Sciatic nerve (tissue), 2 donors: ENCODE data around the gene ALK. TPM values are rescaled to one million over a fixed set of nuclear protein-coding genes. Genes with fewer than 3 reads are reported as not detected.

ENCODE experiments used
- ATAC-seq: fragments of 200-7000 bp; cut with Tn5 transposase; one replicate; pipeline ENCODE4 v1.9.1; 2020; ENCODE audit warnings: mild to moderate bottlenecking, moderate library complexity
- DNase-seq: peaks from one replicate; pipeline ENCODE4 v3.0.0-alpha.2; 2020; ENCODE audit warnings: low spot score
- intact Hi-C: fragments of 100-400 bp; cut with DNase I; formaldehyde crosslinking; loops from one replicate; pipeline ENCODE4 v1.14.2; 2022
- total RNA-seq: library from RNA; stranded (reverse); fragmentation: NEBNext Ultra II Directional; extraction: Animal tissue kit (Norgen Biotek cat#: 25700); gene quantifications from one replicate; pipeline ENCODE4 v1.2.1, GENCODE V29; 2021
- donor health status: DM: no; HTN: no; CAD: no.
- donor health status: DM: no; HTN: no; CAD: no.

The ALK gene
- total RNA-seq, 1 donor from 2014 or later, result 0.18 TPM

DNA sequence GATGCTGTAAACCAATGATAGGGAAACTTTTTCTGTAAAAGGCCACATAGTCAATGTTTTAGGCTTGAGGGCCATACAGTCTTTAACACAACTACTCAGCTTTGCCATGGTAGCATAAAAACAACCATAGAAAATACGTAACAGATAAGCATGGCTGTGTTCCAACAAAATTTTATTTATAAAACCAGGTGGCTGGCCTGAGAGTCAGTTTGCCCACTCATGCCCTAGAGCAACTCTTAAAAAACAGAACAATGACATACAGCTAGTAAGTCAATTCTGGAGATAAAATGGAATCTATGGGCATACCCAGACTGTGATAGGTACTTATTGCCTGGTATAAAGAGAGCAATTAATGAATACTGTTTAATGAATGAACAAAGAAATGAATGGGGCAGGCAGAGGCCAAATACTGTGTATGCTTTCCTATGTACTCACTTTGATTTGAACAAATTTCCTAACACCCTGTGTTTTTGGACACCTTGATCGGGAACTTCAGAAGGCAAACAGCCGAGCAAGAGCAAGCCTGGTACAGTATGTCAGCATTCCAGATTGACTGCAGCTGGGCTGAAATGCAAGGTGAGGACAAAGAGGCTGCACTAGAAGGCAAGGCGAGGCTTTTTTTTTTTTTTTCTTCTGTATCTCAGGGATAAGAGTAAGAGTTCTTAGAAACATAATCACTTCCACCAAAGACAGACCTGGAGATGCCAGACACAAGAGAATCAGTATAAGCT lies 490.8 kb downstream of the ALK start:
- ATAC-seq (no peak), DNase-seq (no peak)
- intact Hi-C loops, result no loop called here

GRCh38 chr2:29426354-29426753 lies 495.0 kb downstream of the ALK start:
- DNase-seq (no peak), ATAC-seq (no peak)
- intact Hi-C loops, result no loop called here

- DNase-seq, result no peak
- no peak for ATAC-seq
- intact Hi-C loops, result no loop called here
Observed at GRCh38 chr2:29425866-29426265, 495.5 kb downstream of the ALK start.

- ATAC-seq (no peak), DNase-seq (no peak)
- intact Hi-C loops, result no loop called here
Observed at GRCh38 chr2:29423061-29423666, 498.2 kb downstream of the ALK start.

DNA sequence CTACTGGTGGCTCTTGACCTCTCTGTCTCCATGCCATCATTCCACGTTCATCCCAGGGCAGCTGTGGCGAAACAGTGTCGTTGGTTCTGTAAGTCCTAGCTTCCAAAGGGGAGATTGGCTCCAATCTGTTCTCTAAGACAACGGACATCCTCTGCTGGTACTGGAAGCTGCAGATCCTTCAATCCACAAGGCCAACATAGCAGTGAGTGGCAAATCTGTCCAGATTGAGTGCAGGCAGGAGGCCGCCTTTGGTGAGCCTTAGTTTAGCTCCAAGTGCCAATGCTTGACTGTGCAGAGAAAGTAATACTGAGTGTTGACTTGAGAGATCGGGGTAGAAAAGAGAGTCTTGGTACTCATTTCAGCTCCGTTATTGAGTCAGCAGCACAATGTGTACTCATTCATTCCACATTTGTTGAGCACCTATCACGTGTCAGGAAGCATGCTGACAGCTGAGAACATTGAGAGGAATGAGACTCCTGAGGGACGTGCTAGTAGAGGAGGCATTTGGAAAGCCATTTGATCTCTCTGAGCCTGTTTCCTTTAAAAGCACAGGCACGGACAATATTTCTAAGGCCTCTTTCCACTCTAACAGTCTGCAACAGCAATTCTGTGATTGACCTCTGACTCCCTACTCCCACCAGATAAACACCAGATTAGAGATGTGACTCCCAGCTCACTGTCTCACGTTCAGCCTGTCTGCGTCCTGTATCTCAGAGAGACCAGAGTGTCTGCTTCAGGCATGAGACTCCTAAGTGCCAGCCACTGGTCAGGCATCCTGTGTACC lies 500.2 kb downstream of the ALK start:
- ATAC-seq (peak; percentile 83), DNase-seq (no peak)
- intact Hi-C loops, result no loop called here

- DNase-seq (no peak), ATAC-seq (no peak)
- intact Hi-C loops, result no loop called here
Observed at GRCh38 chr2:29420464-29420863, 500.9 kb downstream of the ALK start.

- intact Hi-C loops, result no loop called here
- no peak for ATAC-seq
- DNase-seq, result no peak
Observed at GRCh38 chr2:29417630-29418029, 503.8 kb downstream of the ALK start.

- ATAC-seq (no peak), DNase-seq (no peak)
- intact Hi-C loops, result no loop called here
Observed at GRCh38 chr2:29412197-29412925, 509.0 kb downstream of the ALK start.

GRCh38 chr2:29405707-29406106 lies 515.7 kb downstream of the ALK start:
- ATAC-seq, result no peak
- no peak for DNase-seq
- intact Hi-C loops, result no loop called here

GRCh38 chr2:29405266-29405665 lies 516.1 kb downstream of the ALK start:
- intact Hi-C loops, result no loop called here
- DNase-seq (no peak), ATAC-seq (no peak)

DNA sequence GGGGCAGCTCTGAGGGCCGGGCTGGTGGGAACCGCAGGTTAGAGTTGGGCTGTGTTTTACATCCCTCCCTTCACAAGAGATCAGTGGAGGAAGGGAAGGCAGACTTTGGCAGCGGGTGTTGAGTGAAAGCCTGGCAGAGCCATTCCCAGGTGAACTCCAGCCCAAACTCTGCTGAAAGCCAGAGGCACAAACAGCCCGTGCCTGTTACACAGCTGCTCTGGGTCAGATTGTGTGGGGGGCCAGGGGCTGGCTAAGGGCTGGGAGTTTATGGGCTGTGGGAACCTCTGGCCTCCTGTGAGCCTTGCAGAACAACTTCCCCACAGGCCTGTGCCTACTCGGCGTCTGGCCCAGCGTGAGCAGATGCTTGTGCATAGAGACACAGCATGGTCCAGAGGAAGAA lies 519.4 kb downstream of the ALK start:
- intact Hi-C loops, result no loop called here
- no peak for ATAC-seq
- DNase-seq, result no peak

- intact Hi-C loops, result no loop called here
- ATAC-seq (no peak), DNase-seq (no peak)
Observed at GRCh38 chr2:29400930-29401653, 520.3 kb downstream of the ALK start.

DNA sequence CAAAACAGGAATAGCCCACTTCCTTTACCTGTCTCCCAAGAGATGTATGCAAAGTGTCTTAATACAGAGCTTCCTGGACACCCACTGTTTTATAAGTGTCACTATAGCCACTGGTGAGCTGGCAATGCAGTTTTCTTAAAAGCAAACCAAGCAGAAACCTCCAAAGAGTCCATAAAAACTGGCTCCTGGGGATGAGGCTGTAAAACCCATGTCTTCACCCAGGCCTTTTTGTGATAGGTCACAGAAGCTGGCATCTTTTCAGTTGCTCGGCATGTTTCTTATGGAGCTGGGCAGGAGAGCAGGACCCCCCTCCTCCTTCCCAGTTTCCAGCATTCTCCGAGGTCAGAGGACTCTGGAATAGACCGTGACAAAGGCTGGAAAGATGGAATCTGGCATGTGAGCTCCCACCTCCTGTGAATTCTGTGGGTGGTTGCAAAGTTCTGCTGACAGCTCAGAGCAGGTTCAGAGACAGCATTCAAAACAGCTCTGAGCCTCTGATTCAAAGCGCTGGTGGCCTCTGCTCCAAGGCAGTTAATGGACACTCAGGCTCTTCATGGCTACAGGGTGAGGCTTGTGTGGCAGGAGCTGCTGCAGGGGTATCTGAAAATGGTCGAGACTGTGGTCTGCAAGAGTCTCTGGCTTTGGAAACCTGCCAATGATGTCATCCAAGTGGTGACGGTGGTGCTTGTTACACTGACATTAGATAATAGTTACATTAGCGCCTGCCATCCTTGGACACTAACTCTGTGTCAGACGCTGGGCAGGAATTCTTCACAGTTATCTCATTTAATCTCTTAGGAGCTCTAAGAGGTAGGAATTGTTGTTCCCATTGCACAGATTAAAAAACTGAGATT lies 522.8 kb downstream of the ALK start:
- no peak for DNase-seq
- intact Hi-C loops, result no loop called here
- ATAC-seq, result no peak

DNA sequence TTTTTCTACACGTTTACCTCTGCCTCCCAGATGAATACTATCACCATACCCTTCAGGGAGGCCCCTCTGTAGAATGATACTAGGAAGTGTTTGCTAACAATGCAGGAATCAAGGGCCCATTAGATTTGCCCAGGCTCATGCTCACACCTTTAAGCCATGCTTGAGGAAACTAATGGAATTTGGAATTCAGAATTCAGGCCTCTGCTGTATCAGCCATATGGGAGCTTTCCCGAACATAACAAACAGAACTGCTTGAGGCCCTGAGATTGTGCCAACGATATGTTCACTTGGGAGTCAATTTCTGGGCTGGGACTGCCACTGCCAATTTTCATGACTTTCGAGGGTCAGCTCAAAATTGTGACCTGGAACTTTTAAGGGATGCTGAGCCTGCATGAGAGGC lies 523.7 kb downstream of the ALK start:
- DNase-seq (no peak), ATAC-seq (no peak)
- intact Hi-C loops, result no loop called here

DNA sequence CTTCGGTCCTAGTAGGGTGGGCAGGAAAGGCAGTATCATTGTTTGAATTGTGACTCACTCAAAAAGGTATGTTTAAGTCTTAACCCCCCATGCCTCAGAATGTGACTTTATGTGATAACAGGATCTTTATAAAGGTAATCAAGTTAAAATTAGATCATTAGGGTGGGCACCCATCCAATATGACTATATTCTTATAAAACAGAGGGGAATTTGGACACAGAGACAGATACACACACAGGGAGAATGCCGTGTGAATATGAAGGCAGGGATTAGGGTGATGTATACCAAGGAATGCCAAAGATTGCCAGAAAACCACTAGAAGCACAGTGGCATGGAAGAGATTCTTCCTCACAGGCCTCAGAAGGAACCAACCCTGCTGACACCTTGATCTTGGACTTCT lies 524.3 kb downstream of the ALK start:
- intact Hi-C loops, result no loop called here
- DNase-seq, result no peak
- no peak for ATAC-seq

DNA sequence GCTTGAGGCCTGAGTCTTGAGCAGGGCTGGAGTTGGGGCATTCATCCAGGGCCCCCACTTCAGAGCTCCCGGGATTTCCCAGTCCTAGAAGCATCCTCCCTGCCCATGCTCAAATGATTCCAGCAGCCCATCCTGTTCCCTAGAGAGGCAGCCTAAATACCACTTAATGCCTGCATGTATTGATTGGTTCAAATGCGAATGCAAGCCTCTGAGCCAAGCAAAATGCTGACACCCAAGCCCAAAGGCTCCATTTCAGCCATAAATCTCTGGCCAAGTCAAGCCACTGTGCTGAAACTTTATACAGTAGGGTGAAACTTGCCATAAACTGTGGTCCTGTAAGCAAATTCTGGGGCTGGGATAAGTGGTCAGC lies 526.4 kb downstream of the ALK start:
- intact Hi-C loops, result no loop called here
- ATAC-seq (no peak), DNase-seq (no peak)

- no peak for DNase-seq
- intact Hi-C loops, result no loop called here
- no peak for ATAC-seq
Observed at GRCh38 chr2:29394311-29394980, 526.9 kb downstream of the ALK start.

DNA sequence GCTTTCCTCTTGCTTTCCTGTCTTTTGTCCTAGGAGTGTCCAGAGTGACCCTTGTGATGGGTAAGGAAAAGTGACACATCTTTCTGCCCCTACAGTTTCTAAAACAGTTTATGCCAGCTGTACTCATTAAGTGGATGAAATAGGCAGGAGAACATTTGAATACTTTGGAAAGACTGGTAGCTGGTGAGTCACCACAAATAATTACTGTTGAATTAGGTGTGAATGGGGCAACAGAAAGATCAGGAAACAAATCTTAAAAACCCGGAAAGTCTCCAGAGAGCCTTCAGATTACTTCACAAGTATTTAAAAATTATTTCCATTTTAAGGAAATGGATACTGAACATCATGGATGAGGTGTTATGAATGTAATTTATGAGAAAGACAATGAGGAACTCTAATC lies 527.7 kb downstream of the ALK start:
- intact Hi-C loops, result no loop called here
- ATAC-seq (no peak), DNase-seq (no peak)
